OCI-LY7 (cell line): ENCODE measurements around the gene LRRC23. TPM values are rescaled to one million over a fixed set of nuclear protein-coding genes. Genes with fewer than 3 reads are reported as not detected.

Source experiments
- BruUV-seq: library from RNA; stranded (reverse); fragments of 400-500 nt; replicated peaks from 2 replicates; lab custom pipeline; 2021; lab: Mats Ljungman, UMichigan
- CTCF ChIA-PET: fragments of 300-600 bp; sonication (Branson Sonifier 250); formaldehyde crosslinking; loops from one replicate; lab custom pipeline; 2022; ENCODE audit warnings: antibody characterized with exemption; ENCODE audit not compliant: unreplicated experiment; lab: Charles Lee
- POLR2A ChIA-PET: fragments of 300-600 bp; sonication (Branson Sonifier 250); formaldehyde crosslinking; loops from one replicate; lab custom pipeline; 2022; ENCODE audit warnings: antibody characterized with exemption; lab: Charles Lee
- DNase-seq: peaks from one replicate; pipeline ENCODE4 v3.0.0-alpha.2; 2015; ENCODE audit warnings: low spot score
- H2AFZ ChIP-seq: fragments of 200-600 bp; sonication (generic), shearing (Covaris generic); 2 replicates; pipeline ENCODE4 v1.6.1; 2014; ENCODE audit warnings: mild to moderate bottlenecking, antibody characterized with exemption, low read length, moderate library complexity
- H3K27ac ChIP-seq: fragments of 200-600 bp; sonication (generic); 2 replicates; pipeline ENCODE4 v1.5.1; 2014; ENCODE audit warnings: mixed run types, low read depth, mild to moderate bottlenecking, moderate library complexity, low read length, inconsistent platforms; ENCODE audit not compliant: poor library complexity, severe bottlenecking
- H3K36me3 ChIP-seq: fragments of 200-600 bp; sonication (generic); 2 replicates; pipeline ENCODE4 v1.6.1; 2014; ENCODE audit warnings: mild to moderate bottlenecking, antibody characterized with exemption, low read length, moderate library complexity, mixed read lengths; ENCODE audit not compliant: insufficient read depth
- H3K4me1 ChIP-seq: fragments of 200-600 bp; sonication (generic); 2 replicates; pipeline ENCODE4 v1.5.1; 2014; ENCODE audit warnings: mild to moderate bottlenecking, low read length; ENCODE audit not compliant: insufficient read depth, poor library complexity, severe bottlenecking
- H3K4me2 ChIP-seq: fragments of 200-600 bp; sonication (generic); 2 replicates; pipeline ENCODE4 v1.6.1; 2014; ENCODE audit warnings: mild to moderate bottlenecking, low read length
- H3K4me3 ChIP-seq: fragments of 200-600 bp; sonication (generic); 2 replicates; pipeline ENCODE4 v1.5.1; 2014; ENCODE audit warnings: mild to moderate bottlenecking, low read depth, low read length; ENCODE audit not compliant: poor library complexity, severe bottlenecking
- H3K79me2 ChIP-seq: fragments of 200-600 bp; sonication (generic); 2 replicates; pipeline ENCODE4 v1.6.1; 2016; ENCODE audit warnings: low read depth, mild to moderate bottlenecking, low read length, moderate library complexity, mixed read lengths; ENCODE audit not compliant: insufficient read depth
- H3K9me2 ChIP-seq: fragments of 200-600 bp; sonication (generic); 2 replicates; pipeline ENCODE4 v1.6.1; 2016; ENCODE audit warnings: mild to moderate bottlenecking, low read length, mixed read lengths; ENCODE audit not compliant: insufficient read depth
- H3K9me3 ChIP-seq: fragments of 200-600 bp; sonication (generic); 2 replicates; pipeline ENCODE4 v1.6.1; 2014; ENCODE audit warnings: mild to moderate bottlenecking, mixed run types, low read length, mixed read lengths
- H4K20me1 ChIP-seq: fragments of 200-600 bp; sonication (generic); 2 replicates; pipeline ENCODE4 v1.6.1; 2014; ENCODE audit warnings: mild to moderate bottlenecking, antibody characterized with exemption, low read length, moderate library complexity, mixed read lengths; ENCODE audit not compliant: insufficient read depth
- CTCF ChIP-seq: fragments of 200-600 bp; sonication (generic); conservative IDR thresholded peaks from 2 replicates; pipeline ENCODE4 v1.5.1; 2014; ENCODE audit warnings: mild to moderate bottlenecking, antibody characterized with exemption, low read length, moderate library complexity, mixed read lengths
- EZH2phosphoT487 ChIP-seq: fragments of 200-600 bp; sonication (generic); IDR thresholded peaks from 2 replicates; pipeline ENCODE4 v1.6.1; 2018; ENCODE audit warnings: low read depth, borderline replicate concordance, mild to moderate bottlenecking, mixed run types, antibody characterized with exemption, low read length, moderate library complexity, mixed read lengths
- intact Hi-C: fragments of 100-400 bp; cut with micrococcal nuclease; formaldehyde crosslinking; loops from one replicate; pipeline ENCODE4 v1.10.0; 2022; ENCODE audit not compliant: unreplicated experiment
- total RNA-seq, 2 experiments: library from RNA; depleted of rRNA in 1 of 2; stranded (reverse); fragments of >200 nt in 1 of 2; shearing (Covaris generic) in 1 of 2; gene quantifications; 2 replicates each; pipeline ENCODE4 v1.2.3, GENCODE V29; 2014 to 2022

The LRRC23 gene
- total RNA-seq, 2 experiments from 2014 or later: 17.7 to 19.8 TPM

GRCh38 chr12:6959058-6959804, 54.6 kb downstream of the LRRC23 start:
- H3K4me1 ChIP-seq: peaks cover 75% of the 10 kb centered on the region
- DNase-seq: peak; percentile 87
- no TSS peak for BruUV-seq
- H2AFZ ChIP-seq: peak overlapping the region; percentile 1; the same call in 1 of the 2 replicates
- peak overlapping the region; percentile 75 for H3K4me2 ChIP-seq
- no peaks in the 10 kb centered on the region for H3K9me2 ChIP-seq
- H4K20me1 ChIP-seq: no peaks in the 10 kb centered on the region
- TF ChIP-seq EZH2phosphoT487 (no peak), CTCF (no peak)
- intact Hi-C loops: loop anchor here (1.0 kb wide), 1 partner anchor 8 kb away; the partner anchor contains the start of gene PTPN6
- ChIA-PET POLR2A (interaction anchor here (0.6 to 9.3 kb wide), 10 partner anchors 8 to 193 kb away, joined by 3 to 155 read pairs (median 6); partner anchors contain the start of genes C12orf57, PTMS, PTPN6 and RNU7-1), CTCF (interaction anchor here (1.0 to 10.6 kb wide), 4 partner anchors 10 to 107 kb away, joined by 3 to 110 read pairs (median 4); partner anchors contain the start of genes C12orf57, RNU7-1 and USP5)
- H3K36me3 ChIP-seq: peaks cover 6% of the 10 kb centered on the region; the same call in 1 of the 2 replicates
- peak overlapping the region; percentile 55 for H3K4me3 ChIP-seq
- H3K79me2 ChIP-seq: no peaks in the 10 kb centered on the region
- peak overlapping the region; percentile 63 for H3K27ac ChIP-seq
- H3K9me3 ChIP-seq: no peaks in the 10 kb centered on the region

GRCh38 chr12:6959805-6960592, 55.4 kb downstream of the LRRC23 start:
- peaks cover 14% of the 10 kb centered on the region for H3K36me3 ChIP-seq
- TF ChIP-seq EZH2phosphoT487 (no peak), CTCF (no peak)
- CTCF ChIA-PET: interaction anchor here (0.9 to 10.6 kb wide), 4 partner anchors 10 to 108 kb away, joined by 3 to 110 read pairs (median 4); partner anchors contain the start of genes C12orf57, RNU7-1 and USP5

More at GRCh38 chr12:6959805-6960592, 55.4 kb downstream of the LRRC23 start:
- H3K9me3 ChIP-seq: no peaks in the 10 kb centered on the region
- peaks cover 74% of the 10 kb centered on the region for H3K4me1 ChIP-seq
- POLR2A ChIA-PET: interaction anchor here (0.6 to 9.3 kb wide), 10 partner anchors 8 to 59 kb away, joined by 3 to 155 read pairs (median 4); partner anchors contain the start of genes C12orf57, PHB2, PTPN6 and RNU7-1
- intact Hi-C loops: loop anchor here (1.0 to 5.0 kb wide), 3 partner anchors 9 to 88 kb away; partner anchors contain the start of genes C12orf57, PTPN6 and SPSB2
- H3K9me2 ChIP-seq: no peaks in the 10 kb centered on the region
- H2AFZ ChIP-seq: no peak overlapping the region
- peak overlapping the region; percentile 63 for H3K27ac ChIP-seq
- H4K20me1 ChIP-seq: no peaks in the 10 kb centered on the region
- DNase-seq: no peak
- H3K4me3 ChIP-seq: peak overlapping the region; percentile 55
- no TSS peak for BruUV-seq
- H3K4me2 ChIP-seq: peak overlapping the region; percentile 75
- H3K79me2 ChIP-seq: no peaks in the 10 kb centered on the region
